C1 segment of cervical spinal cord (tissue), 14 donors: ENCODE data around the gene TSSK6.
"Not testable (repeated sequence)": the region's sequence is repeated elsewhere in the genome, so short reads cannot be mapped to it uniquely, and the experiment has no call there.

Experiments
- DNase-seq, 14 donors: peaks; one replicate each; lab custom pipeline; 2025; lab: John Stamatoyannopoulos, UW

TSSK6 gene

GRCh38 chr19:19487950-19488874, 27.1 kb downstream of the TSSK6 start:
- no peak for DNase-seq

DNA sequence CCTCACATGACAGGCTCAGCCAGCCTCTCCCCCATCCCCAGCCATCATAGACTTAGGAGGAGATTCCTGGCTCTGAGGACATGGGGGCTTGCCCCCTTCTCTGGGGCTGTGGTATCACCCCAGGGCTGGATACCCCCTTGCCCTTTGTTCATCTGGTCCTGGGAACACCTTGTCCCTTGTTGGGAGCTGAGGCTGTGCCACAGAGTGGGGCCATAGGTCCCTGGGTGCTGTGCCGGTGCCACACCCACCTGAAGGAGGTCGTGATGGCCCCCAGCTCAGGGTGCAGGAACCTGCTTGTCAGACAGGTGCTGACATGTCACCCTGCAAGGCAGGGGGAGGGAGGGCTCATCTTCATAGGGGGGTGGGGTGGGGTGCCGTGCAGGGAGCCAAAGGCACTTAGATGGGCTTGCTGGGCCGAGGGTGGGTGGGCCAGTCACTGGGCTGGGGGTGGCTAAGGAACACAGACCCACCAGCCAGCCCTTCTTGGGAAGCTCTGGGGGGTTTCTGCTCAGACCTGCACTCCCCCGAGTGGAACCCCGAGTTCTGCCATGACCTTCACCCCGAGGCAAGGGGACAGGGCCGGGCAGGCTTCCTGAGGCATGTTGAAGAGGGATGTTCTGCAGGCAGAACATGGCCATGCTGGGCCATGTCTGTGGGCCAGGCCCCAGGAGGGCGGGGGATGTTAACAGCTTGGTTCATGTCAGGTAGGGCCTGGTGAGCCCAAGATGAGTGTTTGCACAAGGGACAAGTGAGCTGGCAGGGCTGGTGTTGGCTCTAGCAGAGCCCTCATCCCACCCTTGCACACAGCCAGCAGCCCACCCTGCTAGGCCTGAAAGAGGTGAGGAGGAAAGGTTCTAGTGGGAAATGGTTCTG, 28.0 kb downstream of the TSSK6 start:
- no peak for DNase-seq

GRCh38 chr19:19486343-19487076, 28.8 kb downstream of the TSSK6 start:
- no peak for DNase-seq

DNA sequence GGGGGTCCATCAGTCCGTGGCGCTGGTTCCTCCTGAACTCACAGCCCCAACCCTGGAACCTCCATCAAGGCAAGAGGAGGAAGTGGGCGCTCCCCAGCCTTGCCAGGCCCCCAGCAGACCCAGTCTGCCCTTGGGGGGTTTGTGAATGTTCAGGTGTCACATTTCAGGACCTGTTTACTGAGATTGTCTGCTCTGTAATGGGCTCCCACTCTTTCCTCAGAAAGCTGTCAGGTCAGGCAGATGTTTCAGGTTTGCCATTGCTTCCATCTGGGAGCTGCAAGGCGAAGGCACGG, 29.4 kb downstream of the TSSK6 start:
- DNase-seq: no peak

DNA sequence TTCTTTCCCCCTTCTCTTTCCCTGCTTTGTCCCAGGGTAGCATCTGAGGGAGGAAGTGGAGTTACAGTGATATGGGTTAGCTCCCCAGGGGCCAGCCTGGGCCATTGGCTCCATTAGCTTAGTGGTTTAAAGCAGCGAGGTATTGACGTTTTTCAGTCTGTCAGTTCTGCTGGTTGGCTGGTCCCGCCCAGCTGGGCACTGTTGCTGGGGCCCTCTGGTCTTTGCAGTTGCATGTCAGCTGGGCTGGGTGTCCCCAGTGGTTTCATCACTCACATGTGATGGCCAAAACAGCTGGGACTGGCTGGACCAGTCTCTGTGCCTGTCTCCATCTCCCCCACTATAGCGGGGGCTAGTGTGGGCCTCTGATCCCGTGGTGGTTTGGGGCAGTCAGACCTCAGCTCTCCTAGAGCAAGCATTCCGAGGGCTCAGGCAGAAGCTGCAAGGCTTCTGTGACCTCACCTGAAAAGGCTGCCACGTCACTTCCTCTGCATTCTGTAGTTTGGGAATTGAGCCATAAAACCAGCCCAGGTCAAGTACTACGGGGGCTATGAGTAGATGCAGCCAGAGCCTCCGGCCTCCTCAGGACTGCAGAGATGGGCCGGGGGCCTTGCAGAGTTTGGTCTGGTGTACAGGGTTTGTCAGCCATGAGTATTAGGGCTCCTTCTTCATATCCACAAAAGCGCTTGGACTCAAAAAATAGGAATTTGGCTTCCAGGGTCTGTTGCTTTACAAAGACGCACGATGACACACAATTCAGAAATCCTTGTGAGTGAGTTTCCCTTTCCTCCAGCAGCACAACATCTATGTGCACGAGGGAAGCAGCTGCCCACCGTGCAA, 30.0 kb downstream of the TSSK6 start:
- no peak for DNase-seq

- no peak for DNase-seq
Measured at GRCh38 chr19:19482809-19483596, 32.3 kb downstream of the TSSK6 start.

DNA sequence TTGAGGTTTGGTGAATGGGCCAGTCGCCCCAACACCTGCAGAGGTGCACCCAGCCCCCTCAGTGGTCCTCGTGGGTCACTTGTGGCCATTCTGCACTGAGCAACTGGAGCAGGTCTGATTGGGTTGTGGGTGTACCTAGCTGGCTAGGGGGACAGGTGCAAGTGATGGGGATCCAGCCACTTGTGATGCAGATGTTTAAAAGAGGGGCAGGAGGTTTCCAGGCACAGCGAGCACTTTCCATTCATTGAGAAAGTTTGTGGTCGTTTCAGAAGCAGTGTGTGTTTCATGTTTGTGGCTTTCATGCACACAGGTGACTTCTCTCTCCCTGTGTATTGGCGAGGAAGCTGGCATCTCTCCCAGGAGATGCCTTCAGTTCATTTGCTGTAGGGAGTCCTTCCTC, 34.7 kb downstream of the TSSK6 start:
- no peak for DNase-seq

- DNase-seq: no peak
Measured at GRCh38 chr19:19477705-19478383, 37.5 kb downstream of the TSSK6 start.

DNA sequence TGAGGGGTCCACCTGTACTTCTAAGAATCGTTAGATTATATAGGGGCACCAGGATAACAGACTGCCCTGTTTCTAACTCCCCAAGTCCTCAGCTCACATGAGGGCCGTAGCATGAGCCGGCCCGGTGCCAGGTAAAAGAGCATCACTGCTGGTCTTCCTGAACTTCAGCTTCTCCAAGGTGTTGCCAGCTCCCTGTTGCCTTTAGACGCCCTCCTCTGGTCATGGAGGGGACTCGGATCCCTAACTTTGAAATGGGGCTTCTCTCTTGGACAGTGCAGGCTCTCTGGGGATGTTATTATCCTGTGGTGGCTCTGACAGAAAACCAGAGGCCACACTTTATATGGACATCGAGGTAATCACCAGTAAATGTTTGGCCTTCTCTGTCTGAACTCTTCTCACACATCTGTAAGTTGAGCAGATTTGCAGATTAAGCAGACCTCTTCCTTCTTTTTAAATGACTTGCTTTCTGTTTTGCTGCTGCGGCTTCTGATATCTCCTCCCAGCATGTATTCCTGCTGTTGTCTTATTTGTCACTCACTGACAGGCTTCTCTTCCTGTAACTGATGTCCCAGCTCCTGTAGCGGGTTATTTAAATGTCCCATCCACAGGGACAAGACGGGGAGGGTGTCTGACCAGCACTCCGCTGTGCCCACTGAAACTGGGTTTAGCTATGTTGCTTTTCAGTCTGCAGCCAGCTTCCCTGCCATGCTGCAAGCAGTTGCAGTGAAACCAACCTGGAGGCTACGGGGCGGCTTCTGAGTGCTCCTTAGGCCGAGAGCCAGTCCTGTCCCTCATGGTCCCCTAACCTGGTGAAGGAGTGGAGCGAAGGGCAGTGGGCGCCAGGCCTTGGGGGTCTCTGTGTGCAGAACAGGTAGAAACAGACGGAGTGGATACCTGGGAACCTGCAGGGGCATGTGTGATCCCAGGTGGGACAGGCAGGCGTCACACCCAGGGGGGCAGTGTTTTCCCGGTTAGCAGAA, 39.2 kb downstream of the TSSK6 start:
- peak in 1 of 14 donors; percentile 38 for DNase-seq

GRCh38 chr19:19475015-19475765, 40.2 kb downstream of the TSSK6 start:
- DNase-seq: no peak

- DNase-seq: not testable (repeated sequence)
Measured at GRCh38 chr19:19472106-19472505, 43.2 kb downstream of the TSSK6 start.

GRCh38 chr19:19471682-19472081, 43.7 kb downstream of the TSSK6 start:
- no peak for DNase-seq

GRCh38 chr19:19470579-19470978, 44.8 kb downstream of the TSSK6 start:
- DNase-seq: no peak

DNA sequence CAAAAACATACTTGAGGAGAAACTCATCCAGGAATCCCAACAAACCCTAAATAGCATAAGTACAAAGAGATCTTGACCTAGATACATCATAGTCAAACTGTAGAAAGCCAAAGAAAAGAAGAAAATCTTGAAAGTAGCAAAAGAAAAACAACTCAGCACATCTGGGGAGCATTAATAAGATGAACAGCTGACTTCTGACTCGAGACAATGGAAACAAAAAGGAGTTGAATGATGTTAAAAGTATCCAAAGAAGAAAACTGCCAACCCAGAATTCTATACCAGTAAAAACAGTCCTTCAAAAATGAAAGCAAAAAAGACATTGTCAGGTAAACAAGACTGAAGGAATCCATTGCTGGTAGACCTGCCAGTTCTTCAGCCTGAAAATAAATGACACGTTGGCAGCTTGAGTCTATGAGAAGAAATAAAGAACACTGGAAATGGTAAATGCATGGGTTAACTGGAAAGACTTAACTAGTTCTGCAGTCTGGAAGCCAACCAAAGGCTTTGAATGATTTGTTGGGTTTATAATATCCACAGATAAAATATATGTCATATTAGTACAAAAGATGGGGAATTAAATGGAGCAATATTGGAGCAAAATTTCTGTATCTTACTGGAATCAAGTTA, 46.8 kb downstream of the TSSK6 start:
- DNase-seq: no peak

DNA sequence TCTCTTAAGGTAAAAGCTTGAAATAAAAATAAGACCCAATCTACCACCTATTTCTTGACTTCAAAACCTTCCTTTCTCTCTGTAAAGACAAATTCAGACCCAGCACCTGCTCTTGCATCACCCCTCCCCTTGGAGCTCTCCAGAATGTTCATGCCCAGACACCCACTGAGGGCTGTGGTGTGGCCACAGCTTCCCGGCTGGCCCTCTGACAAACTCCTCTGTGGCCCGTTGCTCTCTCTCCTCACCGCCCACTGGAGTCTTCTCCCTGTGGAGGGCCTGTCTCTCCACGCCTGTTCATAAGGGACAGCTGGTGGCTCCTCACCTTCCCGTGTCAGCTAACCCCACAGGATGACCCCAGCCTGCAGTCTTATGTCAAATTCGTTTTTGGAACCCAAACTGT, 49.1 kb downstream of the TSSK6 start:
- no peak for DNase-seq

DNA sequence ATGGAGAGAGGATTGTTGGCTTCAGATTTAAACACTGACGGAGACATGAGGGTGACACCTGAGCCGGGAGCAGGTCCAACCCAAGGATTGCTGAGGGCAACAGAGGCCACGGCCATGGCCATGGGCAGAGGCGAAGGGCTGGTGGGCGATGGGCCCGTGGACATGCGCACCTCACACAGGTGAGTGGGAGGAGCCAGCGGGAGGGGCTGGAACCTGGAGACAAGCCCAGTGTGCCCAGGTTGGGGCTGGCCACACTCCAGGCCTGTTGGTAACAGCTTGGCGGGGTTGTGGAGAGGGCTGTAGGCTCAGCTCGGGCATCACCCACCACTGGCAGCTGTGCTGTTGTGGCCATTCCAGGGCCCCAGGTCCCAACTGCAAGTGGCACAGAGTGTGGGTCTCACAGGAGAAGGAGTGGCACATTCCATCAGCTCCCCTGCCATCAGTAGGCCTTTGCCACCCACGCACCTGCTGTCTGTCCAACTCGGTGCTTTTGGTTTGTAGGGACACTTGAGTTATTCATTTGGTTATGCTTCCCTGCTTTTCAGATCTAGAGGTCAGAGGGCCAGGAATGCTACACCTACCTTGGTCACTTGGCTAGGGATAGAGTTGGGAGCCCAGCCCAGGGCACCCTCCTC, 49.8 kb downstream of the TSSK6 start:
- no peak for DNase-seq
